A673 (cell line): Measurements from ENCODE around the gene NRXN2.

Experiments used
- CTCF ChIP-seq: fragments of 300-800, 200-600 bp; sonication (generic); conservative IDR thresholded peaks from 2 replicates; pipeline ENCODE4 v1.5.1; 2017; ENCODE audit warnings: low read depth, mild to moderate bottlenecking, antibody characterized with exemption, low read length, moderate library complexity, mixed read lengths
- EZH2 ChIP-seq: fragments of 200-600 bp; sonication (generic); IDR thresholded peaks from 2 replicates; pipeline ENCODE4 v1.6.1; 2017; ENCODE audit warnings: borderline replicate concordance, low read depth, mild to moderate bottlenecking, mixed read lengths, antibody characterized with exemption, low read length; ENCODE audit not compliant: poor library complexity, severe bottlenecking

DNA sequence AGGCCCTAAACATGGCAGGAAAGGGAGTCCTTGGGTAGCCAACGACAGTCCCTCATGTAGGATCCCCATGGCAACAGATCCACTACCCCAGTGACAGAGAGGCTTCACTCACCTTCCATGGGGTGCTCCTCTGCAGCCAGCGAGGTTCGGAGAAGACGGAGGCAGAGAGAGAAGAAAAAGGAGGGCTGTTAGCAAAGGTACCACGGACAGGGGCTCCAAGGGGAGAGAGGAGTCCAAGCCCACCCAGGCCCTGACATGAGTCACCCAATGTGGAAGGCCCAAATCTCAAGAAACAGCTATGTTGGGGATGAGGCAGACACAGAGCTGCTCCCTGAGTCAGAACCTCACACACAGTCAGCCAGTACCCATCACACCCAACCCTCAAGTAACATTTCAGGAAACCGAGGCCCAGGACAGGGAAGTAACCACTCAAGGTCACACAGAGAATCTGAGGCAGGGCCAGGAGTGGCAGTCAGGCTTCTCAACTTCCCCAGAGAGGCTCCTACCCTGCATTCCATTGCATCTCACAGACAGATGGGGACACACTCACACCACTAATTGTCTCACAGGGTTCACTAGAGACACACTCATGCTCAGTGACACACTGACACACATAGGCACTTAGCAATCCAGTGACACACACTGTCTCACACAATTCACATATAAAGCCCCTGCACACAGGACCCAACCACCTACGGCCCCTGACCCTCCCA lies 25.2 kb downstream of the NRXN2 start:
- TF ChIP-seq EZH2 (no peak), CTCF (no peak)
